GM12878 (cell line): ENCODE data around the gene HOXB13. TPM values are rescaled to one million over a fixed set of nuclear protein-coding genes. Genes with fewer than 3 reads are reported as not detected.

Source experiments
- ATAC-seq: fragments of 200-7000 bp; cut with Tn5 transposase; 3 replicates; pipeline ENCODE4 v1.9.1; 2020; ENCODE audit warnings: mild to moderate bottlenecking, moderate library complexity
- BruUV-seq: library from RNA; stranded (reverse); fragments of 400-500 nt; replicated peaks from 2 replicates; lab custom pipeline; 2021; lab: Mats Ljungman, UMichigan
- CTCF ChIA-PET: fragments of 300-600 bp; sonication (Branson Sonifier 250); formaldehyde crosslinking; extraction: SDS; loops from one replicate; lab custom pipeline; 2021; ENCODE audit warnings: inconsistent platforms; lab: Yijun Ruan, JAX
- POLR2A ChIA-PET: fragments of 350-600 bp; formaldehyde crosslinking; extraction: SDS; loops from one replicate; lab custom pipeline; 2021; ENCODE audit warnings: inconsistent platforms; lab: Charles Lee
- RAD21 ChIA-PET: fragments of 300-600 bp; sonication (Branson Sonifier 250); formaldehyde crosslinking; loops from one replicate; lab custom pipeline; 2023; ENCODE audit warnings: antibody characterized with exemption; ENCODE audit not compliant: unreplicated experiment; lab: Charles Lee
- SMC1A ChIA-PET: fragments of 300-600 bp; sonication (Branson Sonifier 250); formaldehyde crosslinking; loops from one replicate; lab custom pipeline; 2023; ENCODE audit not compliant: unreplicated experiment, uncharacterized antibody; lab: Charles Lee
- DNase-seq: peaks from one replicate; pipeline ENCODE4 v3.0.0-alpha.2; 2011; ENCODE audit warnings: low read depth, low spot score
- FAIRE-seq: peaks from 3 replicates; lab custom pipeline; 2011; peaks lifted over from hg19 to GRCh38; lab: Jason Lieb, UNC
- H2AFZ ChIP-seq: 2 replicates; pipeline ENCODE4 v1.6.0; 2011; ENCODE audit warnings: low read depth, low read length, control low read depth; ENCODE audit not compliant: control insufficient read depth
- H3K27ac ChIP-seq: 2 replicates; pipeline ENCODE4 v1.5.1; 2011; ENCODE audit warnings: control low read depth; ENCODE audit not compliant: control insufficient read depth, insufficient read depth
- H3K27me3 ChIP-seq, 2 experiments: replicated peaks in 1 of 2; 2 replicates each; pipeline versions ENCODE4 v1.6.0 to v1.6.1; 2011; ENCODE audit warnings: low read length in 1 of 2; ENCODE audit not compliant: control insufficient read depth in 2 of 2, insufficient read depth in 2 of 2
- H3K36me3 ChIP-seq, 2 experiments: 2 replicates each; pipeline ENCODE4 v1.5.1; 2011; ENCODE audit warnings: low read length in 1 of 2; ENCODE audit not compliant: control insufficient read depth in 2 of 2, insufficient read depth in 2 of 2
- H3K4me1 ChIP-seq: 2 replicates; pipeline ENCODE4 v1.6.1; 2011; ENCODE audit warnings: mild to moderate bottlenecking, low read length, moderate library complexity, mixed read lengths; ENCODE audit not compliant: control insufficient read depth, insufficient read depth
- H3K4me2 ChIP-seq: 2 replicates; pipeline ENCODE4 v1.6.0; 2011; ENCODE audit warnings: control low read depth; ENCODE audit not compliant: control insufficient read depth, insufficient read depth
- H3K4me3 ChIP-seq: fragments of 200-600 bp; sonication (generic); 2 replicates; pipeline ENCODE4 v1.5.1; 2016
- H3K79me2 ChIP-seq: 2 replicates; pipeline ENCODE4 v1.6.0; 2011; ENCODE audit warnings: low read length; ENCODE audit not compliant: control insufficient read depth, insufficient read depth
- H3K9ac ChIP-seq: 2 replicates; pipeline ENCODE4 v1.8.0; 2011; ENCODE audit warnings: low read length, control low read depth, mixed read lengths; ENCODE audit not compliant: control insufficient read depth, insufficient read depth
- H3K9me3 ChIP-seq: replicated peaks from 3 replicates; pipeline ENCODE4 v1.5.1; 2011; ENCODE audit warnings: mild to moderate bottlenecking, low read length; ENCODE audit not compliant: control insufficient read depth, insufficient read depth
- H4K20me1 ChIP-seq: 2 replicates; pipeline ENCODE4 v1.6.0; 2011; ENCODE audit not compliant: control insufficient read depth, insufficient read depth
- BMI1 ChIP-seq: fragments of 450-650 bp; IDR thresholded peaks from 2 replicates; pipeline ENCODE4 v1.6.1; 2016; ENCODE audit warnings: mild to moderate bottlenecking, moderate library complexity, borderline replicate concordance
- E2F8 ChIP-seq: fragments of 450-650 bp; IDR thresholded peaks from 2 replicates; pipeline ENCODE4 v1.6.1; 2018; ENCODE audit warnings: mild to moderate bottlenecking, low read depth, moderate library complexity; ENCODE audit not compliant: partially characterized antibody
- JUND ChIP-seq: IDR thresholded peaks from 2 replicates; pipeline ENCODE4 v1.6.1; 2012; ENCODE audit warnings: low read depth, mild to moderate bottlenecking, low read length, improper control_type of control experiment, moderate library complexity
- MAX ChIP-seq: IDR thresholded peaks from 2 replicates; pipeline ENCODE4 v1.6.1; 2012; ENCODE audit warnings: low read depth, low read length, improper control_type of control experiment
- MEF2A ChIP-seq: IDR thresholded peaks from 2 replicates; pipeline ENCODE4 v1.6.1; 2011; ENCODE audit warnings: low read depth, mild to moderate bottlenecking, low read length, moderate library complexity; ENCODE audit not compliant: insufficient read depth
- PAX8 ChIP-seq: fragments of 450-650 bp; IDR thresholded peaks from 2 replicates; pipeline ENCODE4 v1.6.1; 2017; ENCODE audit warnings: mild to moderate bottlenecking, moderate library complexity
- SREBF2 ChIP-seq: IDR thresholded peaks from 2 replicates; pipeline ENCODE4 v1.6.1; 2012; ENCODE audit warnings: mild to moderate bottlenecking, low read length
- STAT3 ChIP-seq: IDR thresholded peaks from 2 replicates; pipeline ENCODE4 v1.6.1; 2011; ENCODE audit warnings: low read depth, low read length, improper control_type of control experiment
- TBL1XR1 ChIP-seq: IDR thresholded peaks from 2 replicates; pipeline ENCODE4 v1.6.1; 2012; ENCODE audit warnings: low read depth, low read length, improper control_type of control experiment
- USF2 ChIP-seq: IDR thresholded peaks from 2 replicates; pipeline ENCODE4 v1.6.1; 2011; ENCODE audit warnings: low read depth, low read length, improper control_type of control experiment, borderline replicate concordance
- ZNF207 ChIP-seq: fragments of 450-650 bp; IDR thresholded peaks from 2 replicates; pipeline ENCODE4 v1.6.1; 2014; ENCODE audit warnings: antibody characterized with exemption, mild to moderate bottlenecking, borderline replicate concordance
- WGBS: methylation state at CpG from one replicate; pipeline ENCODE4 v1.1.6; 2016; ENCODE audit warnings: low lambda C conversion rate; ENCODE audit not compliant: insufficient replicate concordance, insufficient coverage; ENCODE audit errors: missing lambda C conversion rate; 5-methylcytosine and 5-hydroxymethylcytosine counted together
- in situ Hi-C: fragments of 300-500 bp; cut with MboI; formaldehyde crosslinking; loops from 9 replicates; pipeline ENCODE4 v1.14.3; 2018; ENCODE audit warnings: mixed read lengths
- intact Hi-C: fragments of 100-400 bp; cut with micrococcal nuclease; formaldehyde crosslinking; loops from one replicate; pipeline ENCODE4 v1.14.2; 2022; ENCODE audit not compliant: unreplicated experiment
- polyA plus RNA-seq, 11 experiments: library from polyadenylated mRNA; depleted of rRNA in 4 of 11; unstranded in 6 of 11; stranded (reverse) in 5 of 11; fragments of >200 nt; fragmentation: Nextera tagmentation in 4 of 11; fragmentation: Illumina TruSeq in 1 of 11; extraction: Ambion mirVana in 4 of 11; extraction: Trizol in 1 of 11; gene quantifications; 1 replicate in 1 of 11; 2 replicates in 10 of 11; pipeline versions ENCODE4 v1.2.1 to v1.2.3, GENCODE V29; 2011 to 2016; ENCODE audit warnings: inconsistent platforms in 2 of 11, missing spikeins in 2 of 11, low read depth in 1 of 11
- total RNA-seq, 4 experiments: library from RNA; depleted of rRNA in 3 of 4; stranded (reverse); fragments of >200 nt in 3 of 4; fragmentation: Illumina TruSeq in 1 of 4; extraction: Trizol in 1 of 4; gene quantifications; 2 replicates each; pipeline versions ENCODE4 v1.2.1 to v1.2.3, GENCODE V29; 2013 to 2021

HOXB13 gene
- total and polyA plus RNA-seq, 10 of the 15 experiments (the other 5 are each of a cell fraction or from before 2014, with no cell fraction given): 0.05 TPM; not detected in 9

GRCh38 chr17:48678141-48678971 lies 50.2 kb downstream of the HOXB13 start (continued):
- TF ChIP-seq ZNF207 (0 out of 2 replicates have a peak, but pooled peaks have one; percentile 38), USF2 (no peak), SREBF2 (no peak), E2F8 (no peak), TBL1XR1 (0 out of 2 replicates have a peak, but pooled peaks have one; percentile 33)

GRCh38 chr17:48676963-48677558 lies 51.5 kb downstream of the HOXB13 start:
- no peaks in the 10 kb centered on the region for H3K79me2 ChIP-seq
- H3K36me3 ChIP-seq: no peaks in the 10 kb centered on the region
- H3K4me1 ChIP-seq: 0 out of 2 replicates have a peak, but pooled peaks cover 2% of the 10 kb centered on the region
- H4K20me1 ChIP-seq: no peaks in the 10 kb centered on the region
- POLR2A ChIA-PET: no interaction called here
- no peak overlapping the region for H2AFZ ChIP-seq
- CTCF ChIA-PET: interaction anchor here (0.6 to 10.0 kb wide), 14 partner anchors 10 to 294 kb away, joined by 3 to 271 read pairs (median 5); no protein-coding TSS in a partner anchor
- no peak overlapping the region for H3K4me3 ChIP-seq
- H3K27me3 ChIP-seq: no peaks in the 10 kb centered on the region; a peak in 1 of 4 replicates
- 64% methylated on average over 6 of the region's 6 CpGs for WGBS
- no peak overlapping the region for H3K4me2 ChIP-seq
- intact Hi-C loops (loop anchor here (1.0 kb wide), 1 partner anchor 202 kb away; no protein-coding TSS in a partner anchor), in situ Hi-C loops (loop anchor here (5.0 kb wide), 1 partner anchor 205 kb away; no protein-coding TSS in a partner anchor)
- no peak overlapping the region for H3K27ac ChIP-seq
- no peak overlapping the region for H3K9ac ChIP-seq
- RAD21 ChIA-PET: interaction anchor here (1.1 to 5.3 kb wide), 3 partner anchors 28 to 230 kb away, joined by 3 to 93 read pairs (median 4); no protein-coding TSS in a partner anchor
- BruUV-seq: no TSS peak
- no peaks in the 10 kb centered on the region for H3K9me3 ChIP-seq
- DNase-seq (no peak), ATAC-seq (no peak), FAIRE-seq (no peak)
- TF ChIP-seq PAX8 (no peak), MAX (no peak), STAT3 (no peak), JUND (no peak), MEF2A (no peak), BMI1 (no peak)
- SMC1A ChIA-PET: interaction anchor here (0.7 to 5.5 kb wide), 3 partner anchors 92 to 204 kb away, joined by 3 to 77 read pairs (median 4); no protein-coding TSS in a partner anchor
